D341Med (cell line): Measurements from ENCODE around the gene ITGB6.

Experiments used
- DNase-seq: peaks from one replicate; pipeline ENCODE4 v3.0.0; 2012; ENCODE audit warnings: low spot score

The ITGB6 gene

GRCh38 chr2:160050147-160050546, 149.9 kb downstream of the ITGB6 start:
- no peak for DNase-seq
